PC-9 (cell line): ENCODE data around the gene VDAC2. TPM values are rescaled to one million over a fixed set of nuclear protein-coding genes. Genes with fewer than 3 reads are reported as not detected.
"Not testable (repeated sequence)": the region's sequence is repeated elsewhere in the genome, so short reads cannot be mapped to it uniquely, and the experiment has no call there.

ENCODE experiments used
- BruUV-seq: library from RNA; stranded (reverse); fragments of 400-500 nt; replicated peaks from 2 replicates; lab custom pipeline; 2021; lab: Mats Ljungman, UMichigan
- CTCF ChIA-PET: fragments of 300-600 bp; sonication (Branson Sonifier 250); formaldehyde crosslinking; loops from one replicate; lab custom pipeline; 2022; ENCODE audit warnings: antibody characterized with exemption; lab: Charles Lee
- POLR2A ChIA-PET: fragments of 300-600 bp; sonication (Branson Sonifier 250); formaldehyde crosslinking; loops from one replicate; lab custom pipeline; 2022; ENCODE audit warnings: antibody characterized with exemption; ENCODE audit not compliant: unreplicated experiment; lab: Charles Lee
- DNase-seq, 2 experiments: peaks; one replicate each; pipeline versions ENCODE4 v3.0.0 to v3.0.0-alpha.2; 2015 to 2022; ENCODE audit warnings: mixed read lengths in 1 of 2
- H2AFZ ChIP-seq: fragments of 200-600 bp; sonication (generic); 2 replicates; pipeline ENCODE4 v1.8.1; 2017; ENCODE audit warnings: antibody characterized with exemption
- H3F3A ChIP-seq: fragments of 200-600 bp; sonication (generic); 2 replicates; pipeline ENCODE4 v1.8.1; 2017; ENCODE audit warnings: antibody characterized with exemption, mild to moderate bottlenecking, low read depth; ENCODE audit not compliant: insufficient read depth
- H3K27ac ChIP-seq: fragments of 200-600 bp; sonication (generic); 2 replicates; pipeline ENCODE4 v1.6.1; 2016; ENCODE audit warnings: mixed run types
- H3K27me3 ChIP-seq: fragments of 200-600 bp; sonication (generic); 2 replicates; pipeline ENCODE4 v1.6.1; 2016; ENCODE audit warnings: low read depth, mixed run types; ENCODE audit not compliant: insufficient read depth
- H3K36me3 ChIP-seq: fragments of 200-600 bp; sonication (generic); 2 replicates; pipeline ENCODE4 v1.6.1; 2016; ENCODE audit warnings: low read depth, mixed run types
- H3K4me1 ChIP-seq: fragments of 200-600 bp; sonication (generic); replicated peaks from 2 replicates; pipeline ENCODE4 v1.6.1; 2016; ENCODE audit warnings: mixed run types; ENCODE audit not compliant: insufficient read depth
- H3K4me2 ChIP-seq: fragments of 200-600 bp; sonication (generic); 2 replicates; pipeline ENCODE4 v1.6.1; 2017; ENCODE audit warnings: mixed run types
- H3K4me3 ChIP-seq: fragments of 200-600 bp; sonication (generic); 2 replicates; pipeline ENCODE4 v1.6.1; 2016; ENCODE audit warnings: mixed run types
- H3K79me2 ChIP-seq: fragments of 200-600 bp; sonication (generic); 2 replicates; pipeline ENCODE4 v1.6.1; 2017; ENCODE audit warnings: low read depth, mixed run types
- H3K9me2 ChIP-seq: fragments of 200-600 bp; sonication (generic); 2 replicates; pipeline ENCODE4 v1.8.1; 2017; ENCODE audit warnings: mild to moderate bottlenecking; ENCODE audit not compliant: insufficient read depth
- H3K9me3 ChIP-seq: fragments of 200-600 bp; sonication (generic); 2 replicates; pipeline ENCODE4 v1.8.1; 2016; ENCODE audit warnings: low read depth; ENCODE audit not compliant: insufficient read depth
- H4K20me1 ChIP-seq: fragments of 200-600 bp; sonication (generic); 2 replicates; pipeline ENCODE4 v1.8.1; 2017; ENCODE audit not compliant: insufficient read depth
- EZH2 ChIP-seq: fragments of 200-600 bp; sonication (generic); IDR thresholded peaks from 2 replicates; pipeline ENCODE4 v1.8.0; 2017; ENCODE audit warnings: antibody characterized with exemption, low read depth
- intact Hi-C: fragments of 100-400 bp; cut with micrococcal nuclease; formaldehyde crosslinking; loops from one replicate; pipeline ENCODE4 v1.10.0; 2022; ENCODE audit not compliant: unreplicated experiment
- total RNA-seq: library from RNA; stranded (reverse); gene quantifications from 2 replicates; pipeline ENCODE4 v1.2.3, GENCODE V29; 2021
- TF ChIP-seq, protein P1 (sequence below): fragments of 200-600 bp; sonication (generic); conservative IDR thresholded peaks from 2 replicates; pipeline ENCODE4 v1.6.1; 2017; ENCODE audit warnings: mixed run types, antibody characterized with exemption, mild to moderate bottlenecking, moderate library complexity

VDAC2 gene
- total RNA-seq, 1 experiment from 2014 or later: 243 TPM

GRCh38 chr10:75203724-75204123, 6.9 kb upstream of the VDAC2 start:
- H3K79me2 ChIP-seq: no peaks in the 10 kb centered on the region
- intact Hi-C loops: no loop called here
- peaks cover 8% of the 10 kb centered on the region; the same call in 1 of the 2 replicates for H3F3A ChIP-seq
- H3K9me3 ChIP-seq: no peaks in the 10 kb centered on the region
- TF ChIP-seq, protein P1, sequence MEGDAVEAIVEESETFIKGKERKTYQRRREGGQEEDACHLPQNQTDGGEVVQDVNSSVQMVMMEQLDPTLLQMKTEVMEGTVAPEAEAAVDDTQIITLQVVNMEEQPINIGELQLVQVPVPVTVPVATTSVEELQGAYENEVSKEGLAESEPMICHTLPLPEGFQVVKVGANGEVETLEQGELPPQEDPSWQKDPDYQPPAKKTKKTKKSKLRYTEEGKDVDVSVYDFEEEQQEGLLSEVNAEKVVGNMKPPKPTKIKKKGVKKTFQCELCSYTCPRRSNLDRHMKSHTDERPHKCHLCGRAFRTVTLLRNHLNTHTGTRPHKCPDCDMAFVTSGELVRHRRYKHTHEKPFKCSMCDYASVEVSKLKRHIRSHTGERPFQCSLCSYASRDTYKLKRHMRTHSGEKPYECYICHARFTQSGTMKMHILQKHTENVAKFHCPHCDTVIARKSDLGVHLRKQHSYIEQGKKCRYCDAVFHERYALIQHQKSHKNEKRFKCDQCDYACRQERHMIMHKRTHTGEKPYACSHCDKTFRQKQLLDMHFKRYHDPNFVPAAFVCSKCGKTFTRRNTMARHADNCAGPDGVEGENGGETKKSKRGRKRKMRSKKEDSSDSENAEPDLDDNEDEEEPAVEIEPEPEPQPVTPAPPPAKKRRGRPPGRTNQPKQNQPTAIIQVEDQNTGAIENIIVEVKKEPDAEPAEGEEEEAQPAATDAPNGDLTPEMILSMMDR: no peak
- TF ChIP-seq EZH2: no peak
- no peaks in the 10 kb centered on the region for H3K36me3 ChIP-seq
- H4K20me1 ChIP-seq: no peaks in the 10 kb centered on the region
- ChIA-PET POLR2A (interaction anchor here (0.6 to 0.7 kb wide), 2 partner anchors 22 to 662 kb away, joined by 3 to 16 read pairs; no protein-coding TSS in a partner anchor), CTCF (no interaction called here)
- H3K9me2 ChIP-seq: no peaks in the 10 kb centered on the region
- no peak overlapping the region for H2AFZ ChIP-seq
- no peak for DNase-seq
- no peak overlapping the region for H3K4me3 ChIP-seq
- peaks cover 27% of the 10 kb centered on the region for H3K4me1 ChIP-seq
- no peaks in the 10 kb centered on the region for H3K27me3 ChIP-seq
- H3K27ac ChIP-seq: no peak overlapping the region
- H3K4me2 ChIP-seq: no peak overlapping the region
- BruUV-seq: no TSS peak

- H3F3A ChIP-seq: peaks cover 20% of the 10 kb centered on the region
- H3K27me3 ChIP-seq: no peaks in the 10 kb centered on the region
- intact Hi-C loops: no loop called here
- H2AFZ ChIP-seq: no peak overlapping the region
- BruUV-seq: no TSS peak
- no peak for TF ChIP-seq EZH2
- TF ChIP-seq, protein P1: no peak
- no peaks in the 10 kb centered on the region for H3K9me3 ChIP-seq
- H3K4me3 ChIP-seq: no peak overlapping the region
- H4K20me1 ChIP-seq: no peaks in the 10 kb centered on the region
- H3K27ac ChIP-seq: no peak overlapping the region
- ChIA-PET CTCF (no interaction called here), POLR2A (interaction anchor here (0.6 kb wide), 1 partner anchor 9 kb away, joined by 7 read pairs; no protein-coding TSS in a partner anchor)
- H3K36me3 ChIP-seq: no peaks in the 10 kb centered on the region
- no peak for DNase-seq
- H3K79me2 ChIP-seq: peaks cover 2% of the 10 kb centered on the region
- no peaks in the 10 kb centered on the region for H3K9me2 ChIP-seq
- H3K4me2 ChIP-seq: no peak overlapping the region
- peaks cover 30% of the 10 kb centered on the region for H3K4me1 ChIP-seq
Observed at GRCh38 chr10:75205908-75206307, 4.7 kb upstream of the VDAC2 start.

DNA sequence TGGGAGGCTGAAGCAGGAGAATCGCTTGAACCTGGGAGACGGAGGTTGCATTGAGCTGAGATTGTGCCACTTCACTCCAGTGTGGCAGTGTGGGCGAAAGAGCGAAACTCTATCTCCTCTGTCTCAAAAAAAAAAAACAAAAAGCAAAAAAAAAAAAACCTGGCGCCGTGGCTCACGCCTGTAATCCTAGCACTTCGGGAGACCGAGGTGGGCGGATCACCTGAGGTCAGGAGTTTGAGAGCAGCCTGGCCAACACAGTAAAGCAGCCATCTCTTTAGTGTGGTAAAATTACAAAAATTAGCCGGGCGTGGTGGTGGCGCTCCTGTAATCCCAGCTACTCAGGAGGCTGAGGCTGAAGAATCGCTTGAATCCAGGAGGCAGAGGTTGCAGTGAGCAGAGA, 4.0 kb upstream of the VDAC2 start:
- intact Hi-C loops, H3K36me3 ChIP-seq, H3K27ac ChIP-seq, POLR2A ChIA-PET, DNase-seq, H3K4me3 ChIP-seq, CTCF ChIA-PET, H3K9me2 ChIP-seq, H3K79me2 ChIP-seq, H4K20me1 ChIP-seq, H3K4me2 ChIP-seq, H2AFZ ChIP-seq, H3K27me3 ChIP-seq, BruUV-seq, H3K9me3 ChIP-seq: not testable (repeated sequence)
- Histone ChIP-seq H3K4me1 (peaks cover 27% of the 10 kb centered on the region), H3F3A (peaks cover 20% of the 10 kb centered on the region)
